Peyer's patch (tissue), 4 donors: ENCODE measurements around the gene TUB. TPM values are rescaled to one million over a fixed set of nuclear protein-coding genes. Genes with fewer than 3 reads are reported as not detected.

ENCODE experiments used
- DNase-seq, 3 donors: peaks; one replicate each; pipeline ENCODE4 v3.0.0-alpha.2; 2017 to 2019
- H3K27ac ChIP-seq, 4 donors: fragments of 200-600 bp; sonication (generic); one replicate each; pipeline ENCODE4 v1.5.1; 2016 to 2019
- H3K27me3 ChIP-seq, 2 donors: fragments of 200-600 bp; sonication (generic); one replicate each; pipeline ENCODE4 v1.5.1; 2019
- H3K36me3 ChIP-seq, 3 donors: fragments of 200-600 bp; sonication (generic); one replicate each; pipeline ENCODE4 v1.5.1; 2016 to 2019
- H3K4me1 ChIP-seq, 4 donors: fragments of 200-600 bp; sonication (generic); one replicate each; pipeline ENCODE4 v1.5.1; 2016 to 2019
- H3K4me3 ChIP-seq, 4 donors: fragments of 200-600 bp; sonication (generic); 1 replicate in 3 of 4; 2 replicates in 1 of 4; pipeline ENCODE4 v1.5.1; 2016 to 2019; ENCODE audit warnings: mild to moderate bottlenecking in 1 of 4
- H3K9me3 ChIP-seq, 4 donors: fragments of 200-600 bp; sonication (generic); one replicate each; pipeline ENCODE4 v1.5.1; 2016 to 2019; ENCODE audit warnings: mild to moderate bottlenecking in 1 of 4
- POLR2A ChIP-seq, 2 donors: fragments of 450-650 bp; IDR thresholded peaks; one replicate each; pipeline ENCODE4 v1.5.1; 2017; ENCODE audit warnings: antibody characterized with exemption in 2 of 2, mild to moderate bottlenecking in 2 of 2, moderate library complexity in 2 of 2
- total RNA-seq, 4 donors: library from RNA; depleted of rRNA; stranded (reverse); fragments of >200 nt; gene quantifications; one replicate each; pipeline ENCODE4 v1.1.0, GENCODE V29; 2016
- TF ChIP-seq, protein P1 (sequence below), 6 experiments: fragments of 450-650 bp in 4 of 6; fragments of 200-600 bp in 2 of 6; sonication (generic) in 1 of 6; IDR thresholded peaks; one replicate each; pipeline ENCODE4 v1.5.1; 2017 to 2019; ENCODE audit warnings: antibody characterized with exemption in 6 of 6, mild to moderate bottlenecking in 3 of 6, moderate library complexity in 1 of 6

TUB gene
- total RNA-seq, 4 donors from 2014 or later = 0.18 to 11.6 (median 2.4) TPM

DNA sequence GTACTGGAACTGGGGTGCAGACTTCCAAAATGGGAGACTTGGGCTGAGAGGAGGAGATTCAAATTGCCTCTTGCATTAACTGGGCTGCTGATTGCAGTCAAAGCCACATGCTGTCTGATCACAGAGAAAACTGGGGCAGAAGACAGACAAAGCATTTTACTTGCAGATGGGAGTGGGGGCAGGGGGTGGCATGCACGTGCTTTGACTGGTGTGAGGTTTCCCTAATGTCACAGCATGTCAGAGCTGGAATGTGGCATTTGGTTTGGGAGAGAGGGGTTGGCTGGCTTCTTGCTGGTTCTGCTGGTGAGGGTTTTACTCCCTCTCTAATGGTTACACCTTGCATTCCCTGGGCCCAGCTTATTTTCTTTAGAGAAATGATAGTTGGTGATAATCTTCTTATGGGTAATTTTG is 2.9 kb downstream of the TUB start:
- Histone ChIP-seq H3K9me3 (no peaks in the 10 kb centered on the region), H3K27ac (no peak overlapping the region), H3K27me3 (peaks cover 0 to 14% of the 10 kb centered on the region in 2 donors), H3K4me3 (no peak overlapping the region), H3K4me1 (peaks cover 0 to 19% (median 2%) of the 10 kb centered on the region in 4 donors), H3K36me3 (no peaks in the 10 kb centered on the region)
- TF ChIP-seq, protein P1, sequence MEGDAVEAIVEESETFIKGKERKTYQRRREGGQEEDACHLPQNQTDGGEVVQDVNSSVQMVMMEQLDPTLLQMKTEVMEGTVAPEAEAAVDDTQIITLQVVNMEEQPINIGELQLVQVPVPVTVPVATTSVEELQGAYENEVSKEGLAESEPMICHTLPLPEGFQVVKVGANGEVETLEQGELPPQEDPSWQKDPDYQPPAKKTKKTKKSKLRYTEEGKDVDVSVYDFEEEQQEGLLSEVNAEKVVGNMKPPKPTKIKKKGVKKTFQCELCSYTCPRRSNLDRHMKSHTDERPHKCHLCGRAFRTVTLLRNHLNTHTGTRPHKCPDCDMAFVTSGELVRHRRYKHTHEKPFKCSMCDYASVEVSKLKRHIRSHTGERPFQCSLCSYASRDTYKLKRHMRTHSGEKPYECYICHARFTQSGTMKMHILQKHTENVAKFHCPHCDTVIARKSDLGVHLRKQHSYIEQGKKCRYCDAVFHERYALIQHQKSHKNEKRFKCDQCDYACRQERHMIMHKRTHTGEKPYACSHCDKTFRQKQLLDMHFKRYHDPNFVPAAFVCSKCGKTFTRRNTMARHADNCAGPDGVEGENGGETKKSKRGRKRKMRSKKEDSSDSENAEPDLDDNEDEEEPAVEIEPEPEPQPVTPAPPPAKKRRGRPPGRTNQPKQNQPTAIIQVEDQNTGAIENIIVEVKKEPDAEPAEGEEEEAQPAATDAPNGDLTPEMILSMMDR (IDR thresholded peaks at IDR 0.05) = no peak
- TF ChIP-seq POLR2A (IDR thresholded peaks at IDR 0.05) = no peak
- peak in 1 of 3 donors; percentile 20 for DNase-seq

DNA sequence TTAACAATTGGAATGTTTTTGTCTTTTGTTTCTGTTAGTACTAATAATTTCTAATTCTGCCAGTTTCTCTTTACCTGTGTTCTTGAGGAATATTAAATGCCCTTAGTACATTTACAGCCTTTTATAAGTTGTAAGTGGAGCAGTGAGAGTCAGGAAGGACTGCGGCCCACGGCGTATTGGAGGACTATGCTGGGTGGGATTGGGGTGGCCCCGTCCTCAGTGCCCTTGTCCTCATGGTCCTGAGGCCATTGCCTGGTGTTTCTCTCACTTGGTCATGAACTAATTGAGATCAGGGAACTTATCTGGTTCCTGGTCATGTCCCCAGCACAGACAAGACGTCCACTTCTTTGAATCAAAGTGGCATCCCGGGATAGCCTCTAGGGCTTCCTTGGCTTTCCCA is 3.3 kb downstream of the TUB start:
- Histone ChIP-seq H3K4me3 (no peak overlapping the region), H3K27ac (no peak overlapping the region), H3K36me3 (no peaks in the 10 kb centered on the region), H3K4me1 (peaks cover 0 to 19% (median 2%) of the 10 kb centered on the region in 4 donors), H3K9me3 (no peaks in the 10 kb centered on the region), H3K27me3 (peaks cover 0 to 14% of the 10 kb centered on the region in 2 donors)
- no peak for DNase-seq
- TF ChIP-seq, protein P1 (IDR thresholded peaks at IDR 0.05) = no peak
- no peak for TF ChIP-seq POLR2A (IDR thresholded peaks at IDR 0.05)

DNA sequence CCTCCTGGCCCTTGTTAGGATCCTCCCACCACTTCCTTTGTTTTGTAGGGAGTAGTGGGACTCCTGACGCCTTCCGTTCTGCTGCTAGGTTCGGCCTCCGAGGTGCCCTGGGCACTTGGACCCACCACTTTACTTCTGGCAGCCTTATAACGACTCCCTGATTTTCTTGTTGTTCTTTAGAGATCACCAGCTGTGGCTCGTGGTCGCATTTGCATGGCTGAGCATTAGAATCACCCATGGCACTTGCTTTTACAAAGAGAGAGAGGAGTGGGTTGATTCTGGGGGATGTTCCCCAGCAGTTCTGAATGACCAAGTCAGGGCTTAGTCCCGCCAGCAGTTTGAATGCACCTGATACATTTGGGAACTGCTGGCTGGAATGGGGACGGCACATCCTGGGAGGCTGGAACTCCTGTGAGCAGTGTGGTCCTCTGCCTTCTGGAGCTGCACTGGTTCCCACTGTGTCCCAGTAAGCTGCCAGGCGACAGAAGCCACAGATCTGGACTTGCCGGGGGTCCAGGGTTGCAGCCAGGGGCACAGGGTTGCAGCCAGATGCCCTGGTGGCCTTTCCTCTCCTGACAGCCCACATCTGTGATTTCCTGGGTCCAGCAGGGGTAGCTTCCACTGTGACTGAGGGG is 4.1 kb downstream of the TUB start:
- Histone ChIP-seq H3K4me1 (peaks cover 0 to 19% (median 2%) of the 10 kb centered on the region in 4 donors), H3K9me3 (no peaks in the 10 kb centered on the region), H3K4me3 (no peak overlapping the region), H3K27ac (no peak overlapping the region), H3K36me3 (no peaks in the 10 kb centered on the region), H3K27me3 (peaks cover 0 to 14% of the 10 kb centered on the region in 2 donors)
- DNase-seq = no peak
- TF ChIP-seq, protein P1 (IDR thresholded peaks at IDR 0.05) = no peak
- no peak for TF ChIP-seq POLR2A (IDR thresholded peaks at IDR 0.05)

DNA sequence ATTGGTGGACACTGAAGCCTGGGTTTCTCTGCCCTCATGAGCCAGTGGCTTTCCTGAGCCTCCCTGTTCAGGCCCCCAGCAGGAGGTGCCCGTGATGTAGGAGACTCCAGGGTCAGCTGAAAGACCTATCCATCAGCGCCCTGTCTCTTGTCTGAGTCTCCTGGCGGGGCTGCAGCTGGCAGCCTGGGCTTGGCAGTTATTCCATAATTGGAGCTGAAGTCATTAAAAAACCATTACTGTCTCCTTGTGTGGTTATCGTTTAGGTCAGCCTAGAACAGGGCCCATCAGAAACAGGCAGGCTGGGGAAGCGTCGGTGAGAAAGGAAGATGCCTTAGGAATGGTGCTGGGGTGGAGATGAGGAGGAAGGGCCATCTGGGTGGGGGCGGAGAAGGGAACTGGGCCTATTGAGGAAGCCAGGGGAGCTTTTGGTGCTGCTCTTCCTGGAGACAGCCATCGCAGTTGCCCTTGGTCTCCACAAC is 5.0 kb downstream of the TUB start:
- H3K27ac ChIP-seq = no peak overlapping the region
- DNase-seq = no peak
- H3K4me3 ChIP-seq = no peak overlapping the region
- TF ChIP-seq, protein P1 (IDR thresholded peaks at IDR 0.05) = no peak
- no peak for TF ChIP-seq POLR2A (IDR thresholded peaks at IDR 0.05)
- no peaks in the 10 kb centered on the region for H3K36me3 ChIP-seq
- H3K9me3 ChIP-seq = no peaks in the 10 kb centered on the region
- peaks cover 0 to 19% (median 2%) of the 10 kb centered on the region in 4 donors for H3K4me1 ChIP-seq
- peaks cover 0 to 10% of the 10 kb centered on the region in 2 donors for H3K27me3 ChIP-seq

DNA sequence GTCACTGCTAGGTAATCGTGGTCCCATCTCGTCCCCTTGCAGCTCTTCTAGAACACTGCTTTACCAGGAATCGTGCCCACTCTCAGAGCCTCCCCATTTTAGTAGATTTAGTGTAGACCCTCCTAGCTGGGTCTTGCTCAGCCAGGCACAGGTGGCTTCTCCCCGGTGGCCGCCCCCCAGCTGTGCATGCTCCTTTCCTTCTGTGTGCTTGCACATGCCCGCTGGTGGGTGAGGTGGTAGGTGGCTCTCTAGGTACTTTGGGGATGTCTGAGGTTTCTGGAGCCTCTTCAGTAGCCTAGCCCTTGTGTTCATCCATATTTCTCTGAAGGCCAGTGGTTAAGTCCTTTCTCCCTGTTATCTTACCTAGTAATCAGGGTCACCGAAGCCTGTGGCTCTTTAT is 5.6 kb downstream of the TUB start:
- Histone ChIP-seq H3K4me3 (no peak overlapping the region), H3K36me3 (no peaks in the 10 kb centered on the region), H3K9me3 (no peaks in the 10 kb centered on the region), H3K4me1 (peaks cover 0 to 16% (median under 1%) of the 10 kb centered on the region in 4 donors), H3K27ac (no peak overlapping the region), H3K27me3 (peaks cover 0 to 8% of the 10 kb centered on the region in 2 donors)
- TF ChIP-seq, protein P1 (IDR thresholded peaks at IDR 0.05) = no peak
- TF ChIP-seq POLR2A (IDR thresholded peaks at IDR 0.05) = no peak
- no peak for DNase-seq
